GM23338 (cell line): ENCODE measurements around the gene FERMT3. TPM values are rescaled to one million over a fixed set of nuclear protein-coding genes. Genes with fewer than 3 reads are reported as not detected.

Source experiments
- ATAC-seq: fragments of 200-7000 bp; cut with Tn5 transposase; 3 replicates; pipeline ENCODE4 v1.9.1; 2020
- DNase-seq: peaks from one replicate; pipeline ENCODE4 v3.0.0-alpha.2; 2015; ENCODE audit warnings: low spot score
- H2AFZ ChIP-seq: fragments of 200-600 bp; sonication (generic); 2 replicates; pipeline ENCODE4 v1.8.0; 2016; ENCODE audit warnings: antibody characterized with exemption, mild to moderate bottlenecking, moderate library complexity
- H3F3A ChIP-seq: fragments of 200-600 bp; sonication (generic); replicated peaks from 2 replicates; pipeline ENCODE4 v1.8.0; 2017; ENCODE audit warnings: antibody characterized with exemption, mixed run types, low read depth
- H3K27ac ChIP-seq: fragments of 200-600 bp; sonication (generic); 2 replicates; pipeline ENCODE4 v1.6.1; 2016; ENCODE audit warnings: low read depth
- H3K27me3 ChIP-seq: fragments of 200-600 bp; sonication (generic); 2 replicates; pipeline ENCODE4 v1.8.0; 2016; ENCODE audit warnings: mild to moderate bottlenecking, mixed run types, moderate library complexity; ENCODE audit not compliant: insufficient read depth
- H3K36me3 ChIP-seq: fragments of 200-600 bp; sonication (generic); 2 replicates; pipeline ENCODE4 v1.8.0; 2016; ENCODE audit warnings: mild to moderate bottlenecking; ENCODE audit not compliant: insufficient read depth
- H3K4me1 ChIP-seq: fragments of 200-600 bp; sonication (generic); 2 replicates; pipeline ENCODE4 v1.8.0; 2016; ENCODE audit warnings: mild to moderate bottlenecking, moderate library complexity; ENCODE audit not compliant: insufficient read depth
- H3K4me2 ChIP-seq: fragments of 200-600 bp; sonication (generic); 2 replicates; pipeline ENCODE4 v1.7.1; 2017; ENCODE audit warnings: mixed run types
- H3K4me3 ChIP-seq: fragments of 200-600 bp; sonication (generic); 2 replicates; pipeline ENCODE4 v1.6.1; 2016; ENCODE audit warnings: mixed run types
- H3K79me2 ChIP-seq: fragments of 200-600 bp; sonication (generic); replicated peaks from 2 replicates; pipeline ENCODE4 v1.8.0; 2017; ENCODE audit warnings: mild to moderate bottlenecking; ENCODE audit not compliant: insufficient read depth
- H3K9me2 ChIP-seq: fragments of 200-600 bp; sonication (generic); 2 replicates; pipeline ENCODE4 v1.8.0; 2017; ENCODE audit not compliant: insufficient read depth
- H4K20me1 ChIP-seq: fragments of 200-600 bp; sonication (generic); replicated peaks from 2 replicates; pipeline ENCODE4 v1.8.0; 2017; ENCODE audit warnings: mild to moderate bottlenecking; ENCODE audit not compliant: insufficient read depth
- H3K27ac Mint-ChIP-seq: 2 replicates; pipeline ENCODE4 v1.8.0; 2020; ENCODE audit warnings: inconsistent platforms, mild to moderate bottlenecking, moderate library complexity, mixed read lengths
- H3K27me3 Mint-ChIP-seq: 3 replicates; pipeline ENCODE4 v1.8.0; 2022; ENCODE audit warnings: low read depth, mild to moderate bottlenecking, moderate library complexity, mixed read lengths, inconsistent platforms; ENCODE audit not compliant: insufficient read depth, poor library complexity
- H3K36me3 Mint-ChIP-seq: 3 replicates; pipeline ENCODE4 v1.8.0; 2021; ENCODE audit warnings: low read depth, mild to moderate bottlenecking, inconsistent platforms, moderate library complexity, mixed read lengths
- H3K4me1 Mint-ChIP-seq: 3 replicates; pipeline ENCODE4 v1.8.0; 2020; ENCODE audit warnings: mild to moderate bottlenecking, inconsistent platforms, mixed read lengths
- H3K4me3 Mint-ChIP-seq: 3 replicates; pipeline ENCODE4 v1.8.0; 2021; ENCODE audit warnings: moderate library complexity, mild to moderate bottlenecking, inconsistent platforms, mixed read lengths
- H3K9me3 Mint-ChIP-seq: 3 replicates; pipeline ENCODE4 v1.8.0; 2020; ENCODE audit warnings: moderate library complexity, mild to moderate bottlenecking, inconsistent platforms, mixed read lengths
- CREB1 ChIP-seq: fragments of 250-450 bp; sonication (Bioruptor Pico); IDR thresholded peaks from 2 replicates; pipeline ENCODE4 v1.5.0; 2020; ENCODE audit warnings: low read depth, mild to moderate bottlenecking, moderate library complexity
- CTCF ChIP-seq, 2 experiments: fragments of 200-600 bp in 1 of 2; sonication (generic) in 1 of 2; conservative IDR thresholded peaks; 2 replicates each; pipeline versions ENCODE4 v1.5.1 to v1.6.1; 2016 to 2017; ENCODE audit warnings: antibody characterized with exemption in 2 of 2, low read depth in 2 of 2, mild to moderate bottlenecking in 2 of 2, moderate library complexity in 1 of 2
- ETS1 ChIP-seq: IDR thresholded peaks from 2 replicates; pipeline ENCODE4 v1.6.1; 2016; ENCODE audit warnings: antibody characterized with exemption
- EZH2 ChIP-seq: fragments of 200-600 bp; sonication (generic); IDR thresholded peaks from one replicate; pipeline ENCODE4 v1.8.0; 2017; ENCODE audit warnings: antibody characterized with exemption, mild to moderate bottlenecking, low read depth; ENCODE audit not compliant: unreplicated experiment
- EZH2phosphoT487 ChIP-seq: fragments of 200-600 bp; sonication (generic); IDR thresholded peaks from one replicate; pipeline ENCODE4 v1.8.1; 2018; ENCODE audit warnings: antibody characterized with exemption; ENCODE audit not compliant: unreplicated experiment
- JUNB ChIP-seq: IDR thresholded peaks from one replicate; pipeline ENCODE4 v1.6.1; 2016; ENCODE audit warnings: antibody characterized with exemption; ENCODE audit not compliant: unreplicated experiment
- NANOG ChIP-seq: IDR thresholded peaks from 2 replicates; pipeline ENCODE4 v1.6.1; 2016; ENCODE audit warnings: antibody characterized with exemption, borderline replicate concordance
- POLR2AphosphoS5 ChIP-seq: IDR thresholded peaks from 2 replicates; pipeline ENCODE4 v1.6.1; 2016; ENCODE audit warnings: antibody characterized with exemption, low read depth
- REST ChIP-seq: IDR thresholded peaks from one replicate; pipeline ENCODE4 v1.6.1; 2018; ENCODE audit warnings: antibody characterized with exemption; ENCODE audit not compliant: unreplicated experiment
- STAT1 ChIP-seq: IDR thresholded peaks from one replicate; pipeline ENCODE4 v1.6.1; 2016; ENCODE audit warnings: antibody characterized with exemption; ENCODE audit not compliant: unreplicated experiment
- ZNF114 ChIP-seq: fragments of 250-450 bp; sonication (Bioruptor Pico); IDR thresholded peaks from 2 replicates; pipeline ENCODE4 v1.5.0; 2020; ENCODE audit warnings: mild to moderate bottlenecking, moderate library complexity
- ZNF331 ChIP-seq: fragments of 250-450 bp; sonication (Bioruptor Pico); IDR thresholded peaks from 2 replicates; pipeline ENCODE4 v1.5.0; 2020; ENCODE audit warnings: low read depth, mild to moderate bottlenecking, moderate library complexity
- ZNF462 ChIP-seq: fragments of 250-450 bp; sonication (Bioruptor Pico); IDR thresholded peaks from 2 replicates; pipeline ENCODE4 v1.5.0; 2020; ENCODE audit warnings: mild to moderate bottlenecking, moderate library complexity
- polyA plus RNA-seq: library from polyadenylated mRNA; unstranded; fragments of >200 nt; fragmentation: Nextera tagmentation; extraction: Ambion mirVana; gene quantifications from 2 replicates; pipeline ENCODE4 v1.2.1, GENCODE V29; 2016
- total RNA-seq: library from RNA; depleted of rRNA; stranded (reverse); fragments of >200 nt; shearing (Covaris generic); gene quantifications from 2 replicates; pipeline ENCODE4 v1.2.3, GENCODE V29; 2014

Gene FERMT3
- total and polyA plus RNA-seq, 2 experiments from 2014 or later = 1.5 to 1.6 TPM

GRCh38 chr11:64258946-64259532, 52.5 kb downstream of the FERMT3 start:
- H3K36me3 ChIP-seq = peaks cover 11% of the 10 kb centered on the region
- peaks cover 65% of the 10 kb centered on the region for H3K36me3 Mint-ChIP-seq
- 0 out of 2 replicates have a peak, but pooled peaks cover 4% of the 10 kb centered on the region for H4K20me1 ChIP-seq
- H3K4me1 Mint-ChIP-seq = peaks cover 8% of the 10 kb centered on the region; the same call in 2 of the 3 replicates
- H3K4me2 ChIP-seq = no peak overlapping the region
- no peaks in the 10 kb centered on the region for H3K9me2 ChIP-seq
- H3K4me3 Mint-ChIP-seq = no peak overlapping the region
- no peak overlapping the region for H2AFZ ChIP-seq
- no peak overlapping the region for H3K4me3 ChIP-seq
- H3K9me3 Mint-ChIP-seq = no peaks in the 10 kb centered on the region
- peaks cover 11% of the 10 kb centered on the region for H3K27me3 Mint-ChIP-seq
- TF ChIP-seq POLR2AphosphoS5 (no peak), ZNF114 (CRISPR knock-in tag) (no peak), NANOG (no peak), CREB1 (no peak), CTCF (conservative IDR thresholded peaks at IDR 0.05; ENCODE audit: low read depth in 2 of 2) (no peak), EZH2 (no peak), JUNB (no peak), EZH2phosphoT487 (no peak), STAT1 (no peak), ETS1 (no peak), REST (no peak), ZNF462 (CRISPR knock-in tag) (no peak), ZNF331 (CRISPR knock-in tag) (no peak)
- no peaks in the 10 kb centered on the region for H3K27me3 ChIP-seq
- no peak overlapping the region for H3K27ac Mint-ChIP-seq
- no peaks in the 10 kb centered on the region for H3K4me1 ChIP-seq
- no peak overlapping the region for H3K27ac ChIP-seq
- H3K79me2 ChIP-seq = no peaks in the 10 kb centered on the region
- ATAC-seq (no peak), DNase-seq (no peak)
- H3F3A ChIP-seq = 0 out of 2 replicates have a peak, but pooled peaks cover 2% of the 10 kb centered on the region
